Loucy (cell line): ENCODE measurements around the gene ZNF521.

Experiments used
- CTCF ChIP-seq: fragments of 200-600 bp; sonication (generic); conservative IDR thresholded peaks from 2 replicates; pipeline ENCODE4 v1.5.1; 2014; ENCODE audit warnings: mild to moderate bottlenecking, antibody characterized with exemption, low read length
- EZH2phosphoT487 ChIP-seq: fragments of 200-600 bp; IDR thresholded peaks from 2 replicates; pipeline ENCODE4 v1.6.1; 2018; ENCODE audit warnings: antibody characterized with exemption, mild to moderate bottlenecking, moderate library complexity, borderline replicate concordance

DNA sequence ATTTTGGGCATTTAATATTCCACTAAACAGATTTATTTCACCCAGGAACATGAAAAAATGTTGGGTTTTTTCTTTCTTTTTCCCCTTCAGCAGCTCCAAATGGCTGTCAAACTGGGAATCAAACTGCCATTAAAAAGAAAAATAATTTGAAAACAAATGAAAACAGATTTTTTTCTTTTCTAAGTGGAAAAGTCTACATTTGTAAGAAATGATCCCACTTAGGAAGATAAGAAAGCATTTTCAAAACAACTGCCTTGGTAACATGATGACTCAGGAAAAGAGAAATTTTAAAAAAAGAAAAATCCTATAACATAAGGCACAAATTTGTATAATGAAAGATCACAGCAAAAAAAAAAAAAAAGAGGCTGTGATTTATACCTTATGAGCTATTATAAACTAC is 20.0 kb downstream of the ZNF521 start:
- TF ChIP-seq CTCF = no peak
- TF ChIP-seq EZH2phosphoT487 = no peak
